Testis (tissue), 3 donors: ENCODE data around the gene ZSCAN20. TPM values are rescaled to one million over a fixed set of nuclear protein-coding genes. Genes with fewer than 3 reads are reported as not detected.

Experiments used
- DNase-seq: peaks from one replicate; pipeline ENCODE4 v3.0.0-alpha.2; 2019
- H3K27ac ChIP-seq, 2 donors: fragments of 200-600 bp; sonication (generic); one replicate each; pipeline ENCODE4 v1.5.1; 2019
- H3K27me3 ChIP-seq: fragments of 200-600 bp; sonication (generic); one replicate; pipeline ENCODE4 v1.5.1; 2019
- H3K36me3 ChIP-seq: fragments of 200-600 bp; sonication (generic); one replicate; pipeline ENCODE4 v1.5.1; 2017; ENCODE audit warnings: low read depth; ENCODE audit errors: missing control alignments
- H3K4me1 ChIP-seq: fragments of 200-600 bp; sonication (generic); one replicate; pipeline ENCODE4 v1.5.1; 2019
- H3K4me3 ChIP-seq, 2 donors: fragments of 200-600 bp; sonication (generic); one replicate each; pipeline ENCODE4 v1.5.1; 2017 to 2019
- H3K9me3 ChIP-seq: fragments of 200-600 bp; sonication (generic); one replicate; pipeline ENCODE4 v1.5.1; 2017
- POLR2A ChIP-seq: fragments of 450-650 bp; IDR thresholded peaks from one replicate; pipeline ENCODE4 v1.6.1; 2017; ENCODE audit warnings: antibody characterized with exemption, mild to moderate bottlenecking, moderate library complexity
- WGBS, 2 donors: methylation state at CpG; one replicate each; pipeline ENCODE4 v1.1.5; 2018; 5-methylcytosine and 5-hydroxymethylcytosine counted together
- intact Hi-C: fragments of 100-400 bp; cut with DNase I; formaldehyde crosslinking; loops from one replicate; pipeline ENCODE4 v1.15.1; 2023; ENCODE audit warnings: low total_unique reads
- polyA plus RNA-seq: library from polyadenylated mRNA; stranded (reverse); fragments of 350-450 nt; fragmentation: Illumina TruSeq; extraction: RNeasy Lipid Tissue Mini Kit (QIAGEN cat#74804); gene quantifications from one replicate; pipeline ENCODE4 v1.2.3, GENCODE V29; 2014; ENCODE audit warnings: low read depth, low replicate concordance; ENCODE audit not compliant: insufficient read depth
- total RNA-seq, 2 donors: library from RNA; depleted of rRNA; stranded (reverse); fragments of >200 nt; gene quantifications; one replicate each; pipeline ENCODE4 v1.2.3, GENCODE V29; 2016
- TF ChIP-seq, protein P1 (sequence below), 3 experiments: fragments of 450-650 bp in 2 of 3; fragments of 200-600 bp in 1 of 3; sonication (generic) in 1 of 3; IDR thresholded peaks; one replicate each; pipeline ENCODE4 v1.5.1; 2016 to 2019; ENCODE audit warnings: antibody characterized with exemption in 3 of 3, mild to moderate bottlenecking in 2 of 3, moderate library complexity in 1 of 3

ZSCAN20 gene
- total and polyA plus RNA-seq, 3 donors from 2014 or later = 4.5 to 10.1 (median 9.8) TPM

DNA sequence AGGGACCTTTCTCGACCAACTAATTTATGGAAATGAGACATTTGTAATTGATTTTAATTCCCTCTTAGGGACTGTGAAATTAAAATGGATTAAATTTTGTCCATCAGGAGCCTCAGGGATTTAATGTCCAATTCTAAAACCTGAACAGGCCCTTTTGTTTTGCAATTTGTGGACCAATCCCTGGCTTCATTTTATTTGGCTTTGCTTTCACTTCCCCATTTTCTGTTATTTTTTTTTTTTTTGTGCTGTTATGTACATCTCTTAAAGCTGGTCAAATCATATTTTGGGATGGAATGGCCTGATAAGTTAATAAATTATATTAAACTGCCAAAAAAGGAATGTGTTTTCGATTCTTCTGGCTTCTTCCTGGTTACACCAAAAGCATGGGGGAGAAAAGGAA, 28.9 kb downstream of the ZSCAN20 start:
- H3K4me1 ChIP-seq = no peaks in the 10 kb centered on the region
- H3K27ac ChIP-seq = no peak overlapping the region
- H3K9me3 ChIP-seq = no peaks in the 10 kb centered on the region
- TF ChIP-seq, protein P1, sequence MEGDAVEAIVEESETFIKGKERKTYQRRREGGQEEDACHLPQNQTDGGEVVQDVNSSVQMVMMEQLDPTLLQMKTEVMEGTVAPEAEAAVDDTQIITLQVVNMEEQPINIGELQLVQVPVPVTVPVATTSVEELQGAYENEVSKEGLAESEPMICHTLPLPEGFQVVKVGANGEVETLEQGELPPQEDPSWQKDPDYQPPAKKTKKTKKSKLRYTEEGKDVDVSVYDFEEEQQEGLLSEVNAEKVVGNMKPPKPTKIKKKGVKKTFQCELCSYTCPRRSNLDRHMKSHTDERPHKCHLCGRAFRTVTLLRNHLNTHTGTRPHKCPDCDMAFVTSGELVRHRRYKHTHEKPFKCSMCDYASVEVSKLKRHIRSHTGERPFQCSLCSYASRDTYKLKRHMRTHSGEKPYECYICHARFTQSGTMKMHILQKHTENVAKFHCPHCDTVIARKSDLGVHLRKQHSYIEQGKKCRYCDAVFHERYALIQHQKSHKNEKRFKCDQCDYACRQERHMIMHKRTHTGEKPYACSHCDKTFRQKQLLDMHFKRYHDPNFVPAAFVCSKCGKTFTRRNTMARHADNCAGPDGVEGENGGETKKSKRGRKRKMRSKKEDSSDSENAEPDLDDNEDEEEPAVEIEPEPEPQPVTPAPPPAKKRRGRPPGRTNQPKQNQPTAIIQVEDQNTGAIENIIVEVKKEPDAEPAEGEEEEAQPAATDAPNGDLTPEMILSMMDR (IDR thresholded peaks at IDR 0.05) = no peak
- TF ChIP-seq POLR2A = no peak
- H3K4me3 ChIP-seq = no peak overlapping the region
- no peak for DNase-seq
- WGBS, 2 donors = 76 to 91% methylated on average over 2 of the region's 2 CpGs
- no peaks in the 10 kb centered on the region for H3K36me3 ChIP-seq
- intact Hi-C loops = no loop called here
- H3K27me3 ChIP-seq = no peaks in the 10 kb centered on the region

GRCh38 chr1:33501774-33502173, 29.3 kb downstream of the ZSCAN20 start:
- Histone ChIP-seq H3K4me3 (no peak overlapping the region), H3K27me3 (no peaks in the 10 kb centered on the region), H3K27ac (no peak overlapping the region), H3K36me3 (no peaks in the 10 kb centered on the region), H3K9me3 (no peaks in the 10 kb centered on the region), H3K4me1 (no peaks in the 10 kb centered on the region)
- intact Hi-C loops = no loop called here
- no peak for DNase-seq
- 90 to 93% methylated on average over 8 of the region's 8 CpGs for WGBS, 2 donors
- TF ChIP-seq, protein P1 (IDR thresholded peaks at IDR 0.05) = no peak
- no peak for TF ChIP-seq POLR2A

DNA sequence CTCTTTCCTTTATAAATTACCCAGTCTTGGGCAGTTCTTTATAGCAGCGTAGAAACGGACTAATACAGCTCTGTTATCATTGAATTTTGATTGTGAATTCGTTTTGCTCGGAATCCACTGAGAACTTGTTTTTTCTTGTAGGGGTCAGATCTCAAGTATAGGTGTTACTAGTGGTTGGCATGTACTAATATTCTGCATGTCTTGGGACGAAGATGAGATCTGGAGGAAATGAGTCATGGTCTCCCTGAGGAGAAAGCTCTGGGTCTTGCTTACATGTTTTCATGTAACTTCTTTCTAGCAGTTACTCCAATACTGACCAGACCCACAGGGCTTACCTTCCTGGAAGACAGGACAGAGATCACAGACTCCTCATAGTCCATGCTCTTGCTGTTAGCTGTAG, 30.3 kb downstream of the ZSCAN20 start:
- no peak for DNase-seq
- Histone ChIP-seq H3K36me3 (no peaks in the 10 kb centered on the region), H3K4me1 (no peaks in the 10 kb centered on the region), H3K27me3 (no peaks in the 10 kb centered on the region), H3K4me3 (no peak overlapping the region), H3K9me3 (no peaks in the 10 kb centered on the region), H3K27ac (no peak overlapping the region)
- 70% methylated on average over 5 of the region's 5 CpGs for WGBS, 2 donors
- intact Hi-C loops = no loop called here
- no peak for TF ChIP-seq POLR2A
- TF ChIP-seq, protein P1 (IDR thresholded peaks at IDR 0.05) = no peak

DNA sequence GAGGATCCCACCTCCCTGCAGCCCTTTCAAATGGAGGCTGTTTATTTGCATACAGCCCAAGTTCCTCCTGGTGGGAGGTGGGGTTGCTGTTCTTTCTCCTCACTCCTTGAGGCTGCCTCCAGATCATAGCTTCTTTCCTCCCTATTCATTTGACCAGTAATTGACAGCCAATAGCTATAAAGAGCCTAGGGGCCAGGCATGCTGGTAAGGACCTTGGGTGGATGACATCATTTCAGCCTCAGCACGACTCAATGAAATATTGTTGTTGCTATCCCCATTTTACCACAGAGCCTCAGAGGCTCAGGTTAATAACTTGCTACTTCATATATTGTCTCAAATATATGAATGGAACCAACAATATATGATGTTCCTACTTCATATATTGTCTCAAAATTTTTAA, 31.1 kb downstream of the ZSCAN20 start:
- no peaks in the 10 kb centered on the region for H3K36me3 ChIP-seq
- H3K27me3 ChIP-seq = no peaks in the 10 kb centered on the region
- H3K4me1 ChIP-seq = no peaks in the 10 kb centered on the region
- no peak for TF ChIP-seq POLR2A
- TF ChIP-seq, protein P1 (IDR thresholded peaks at IDR 0.05) = no peak
- 81 to 86% methylated on average over 1 of the region's 1 CpG for WGBS, 2 donors
- no peak overlapping the region for H3K4me3 ChIP-seq
- intact Hi-C loops = no loop called here
- H3K27ac ChIP-seq = no peak overlapping the region
- H3K9me3 ChIP-seq = no peaks in the 10 kb centered on the region
- no peak for DNase-seq

- DNase-seq = no peak
- H3K9me3 ChIP-seq = no peaks in the 10 kb centered on the region
- no peak for TF ChIP-seq POLR2A
- TF ChIP-seq, protein P1 (IDR thresholded peaks at IDR 0.05) = no peak
- no peaks in the 10 kb centered on the region for H3K27me3 ChIP-seq
- H3K36me3 ChIP-seq = no peaks in the 10 kb centered on the region
- no peaks in the 10 kb centered on the region for H3K4me1 ChIP-seq
- WGBS, 2 donors = 95 to 97% methylated on average over 3 of the region's 3 CpGs
- H3K4me3 ChIP-seq = no peak overlapping the region
- no peak overlapping the region for H3K27ac ChIP-seq
- intact Hi-C loops = no loop called here
These were observed 35.2 kb downstream of the ZSCAN20 start for GRCh38 chr1:33507661-33508060.
